SK-N-SH treated with all-trans-retinoic acid at 6 μM for 48 hours (cell line): Measurements from ENCODE around the gene EML5.

ENCODE experiments used
- PATZ1 ChIP-seq: fragments of 250-450 bp; sonication (Bioruptor Pico); IDR thresholded peaks from 2 replicates; pipeline ENCODE4 v1.8.0; 2020; ENCODE audit warnings: mild to moderate bottlenecking, moderate library complexity, borderline replicate concordance
- RARB ChIP-seq: fragments of 250-450 bp; sonication (Bioruptor Pico); IDR thresholded peaks from 2 replicates; pipeline ENCODE4 v1.8.0; 2021; ENCODE audit warnings: mild to moderate bottlenecking, moderate library complexity
- TSHZ2 ChIP-seq: fragments of 250-450 bp; sonication (Bioruptor Pico); IDR thresholded peaks from 2 replicates; pipeline ENCODE4 v1.5.0; 2020; ENCODE audit warnings: mild to moderate bottlenecking, moderate library complexity
- ZC3H10 ChIP-seq: fragments of 250-450 bp; sonication (Bioruptor Pico); IDR thresholded peaks from 2 replicates; pipeline ENCODE4 v1.5.1; 2021; ENCODE audit warnings: mild to moderate bottlenecking, moderate library complexity
- ZFP3 ChIP-seq: fragments of 250-450 bp; sonication (Bioruptor Pico); IDR thresholded peaks from 2 replicates; pipeline ENCODE4 v1.5.0; 2020; ENCODE audit warnings: mild to moderate bottlenecking, moderate library complexity
- ZNF70 ChIP-seq: fragments of 450-650 bp; formaldehyde crosslinking; IDR thresholded peaks from 2 replicates; pipeline ENCODE4 v1.5.0; 2020; ENCODE audit warnings: mild to moderate bottlenecking, moderate library complexity

- TF ChIP-seq ZNF70 (CRISPR knock-in tag) = no peak
- TF ChIP-seq TSHZ2 (CRISPR knock-in tag) = no peak
- TF ChIP-seq ZFP3 (CRISPR knock-in tag) = no peak
- TF ChIP-seq PATZ1 (CRISPR knock-in tag) = no peak
- TF ChIP-seq RARB (CRISPR knock-in tag) = no peak
- TF ChIP-seq ZC3H10 (CRISPR knock-in tag) = no peak
Measured at GRCh38 chr14:88775532-88775931, 17.2 kb downstream of the EML5 start.
